LNCaP clone FGC (cell line): ENCODE results near the gene C6orf52.

Experiments used
- DNase-seq: peaks from one replicate; pipeline ENCODE4 v3.0.0-alpha.2; 2011; ENCODE audit warnings: low read depth
- H3K4me3 ChIP-seq: 2 replicates; pipeline ENCODE4 v1.5.1; 2011; ENCODE audit warnings: mild to moderate bottlenecking, low read depth, low read length, control low read depth
- TF ChIP-seq, protein P1 (sequence below): IDR thresholded peaks from 2 replicates; pipeline ENCODE4 v1.5.1; 2012; ENCODE audit warnings: mild to moderate bottlenecking; ENCODE audit not compliant: control insufficient read depth, insufficient read depth; ENCODE audit errors: extremely low read depth

The C6orf52 gene

DNA sequence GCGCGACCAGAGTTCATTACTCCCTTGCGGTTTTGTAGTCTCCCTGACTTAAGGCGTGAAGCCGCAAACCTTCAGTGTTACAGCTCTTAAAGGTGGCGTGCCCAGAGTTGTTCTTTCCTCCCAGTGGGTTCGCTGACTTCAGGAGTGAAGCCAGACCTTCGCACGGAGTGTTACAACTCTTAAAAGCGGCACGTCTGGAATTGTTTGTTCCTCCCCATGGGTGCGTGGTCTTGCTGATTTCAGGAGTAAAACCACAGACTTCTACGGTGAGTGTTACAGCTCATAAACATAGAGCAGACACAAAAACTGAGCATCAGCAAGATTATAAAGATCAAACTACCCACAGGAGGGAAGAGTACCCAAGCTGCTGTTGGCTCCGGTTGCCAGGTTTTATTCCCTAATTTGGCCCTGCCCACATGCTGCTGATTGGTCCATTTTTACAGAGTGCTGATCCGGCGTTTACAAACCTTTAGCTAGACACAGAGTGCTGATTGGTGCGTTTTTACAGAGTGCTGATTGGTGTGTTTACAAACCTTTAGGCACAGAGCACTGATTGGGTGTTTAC lies 38.8 kb upstream of the C6orf52 start:
- no peak overlapping the region for H3K4me3 ChIP-seq
- no peak for DNase-seq
- TF ChIP-seq, protein P1, sequence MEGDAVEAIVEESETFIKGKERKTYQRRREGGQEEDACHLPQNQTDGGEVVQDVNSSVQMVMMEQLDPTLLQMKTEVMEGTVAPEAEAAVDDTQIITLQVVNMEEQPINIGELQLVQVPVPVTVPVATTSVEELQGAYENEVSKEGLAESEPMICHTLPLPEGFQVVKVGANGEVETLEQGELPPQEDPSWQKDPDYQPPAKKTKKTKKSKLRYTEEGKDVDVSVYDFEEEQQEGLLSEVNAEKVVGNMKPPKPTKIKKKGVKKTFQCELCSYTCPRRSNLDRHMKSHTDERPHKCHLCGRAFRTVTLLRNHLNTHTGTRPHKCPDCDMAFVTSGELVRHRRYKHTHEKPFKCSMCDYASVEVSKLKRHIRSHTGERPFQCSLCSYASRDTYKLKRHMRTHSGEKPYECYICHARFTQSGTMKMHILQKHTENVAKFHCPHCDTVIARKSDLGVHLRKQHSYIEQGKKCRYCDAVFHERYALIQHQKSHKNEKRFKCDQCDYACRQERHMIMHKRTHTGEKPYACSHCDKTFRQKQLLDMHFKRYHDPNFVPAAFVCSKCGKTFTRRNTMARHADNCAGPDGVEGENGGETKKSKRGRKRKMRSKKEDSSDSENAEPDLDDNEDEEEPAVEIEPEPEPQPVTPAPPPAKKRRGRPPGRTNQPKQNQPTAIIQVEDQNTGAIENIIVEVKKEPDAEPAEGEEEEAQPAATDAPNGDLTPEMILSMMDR: no peak

DNA sequence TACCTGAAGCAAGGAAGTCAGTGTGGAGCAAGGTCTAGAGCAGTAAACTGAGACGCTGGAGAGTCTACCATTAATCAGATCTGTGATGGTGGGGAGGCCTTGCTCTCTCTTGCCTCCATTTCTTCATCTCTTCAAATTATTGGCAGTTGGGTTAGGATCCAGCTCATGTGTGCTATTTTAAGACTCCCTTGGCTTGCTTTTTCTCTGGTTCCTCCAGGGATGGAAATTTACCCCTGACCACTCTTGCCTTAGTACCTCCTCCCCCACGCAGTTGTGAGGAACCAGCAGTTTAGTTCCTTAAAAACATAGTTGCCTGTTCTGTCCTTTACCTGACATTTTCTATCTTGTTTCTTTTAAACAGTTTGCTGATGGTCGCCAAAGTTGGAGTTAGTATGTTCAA lies 35.8 kb upstream of the C6orf52 start:
- TF ChIP-seq, protein P1: no peak
- no peak overlapping the region for H3K4me3 ChIP-seq
- DNase-seq: no peak

DNA sequence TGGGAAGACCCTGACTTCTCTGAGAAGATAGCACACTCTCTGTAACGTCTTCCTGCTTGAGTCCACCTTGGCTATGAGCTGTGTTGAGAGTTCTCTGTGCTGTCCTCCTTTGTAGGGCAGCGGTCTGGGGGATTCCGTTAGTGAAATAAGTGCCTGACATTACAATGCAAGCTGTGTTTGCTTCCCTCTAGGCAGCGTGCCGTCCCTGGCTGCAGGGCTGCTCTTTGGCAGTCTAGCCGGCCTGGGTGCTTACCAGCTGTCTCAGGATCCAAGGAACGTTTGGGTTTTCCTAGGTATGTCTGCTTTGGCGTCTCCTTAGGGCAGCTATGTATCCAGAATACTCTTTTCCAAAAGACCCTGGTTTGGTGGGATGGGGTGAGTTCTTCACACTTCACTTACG lies 31.3 kb upstream of the C6orf52 start:
- no peak overlapping the region for H3K4me3 ChIP-seq
- TF ChIP-seq, protein P1: no peak
- no peak for DNase-seq

DNA sequence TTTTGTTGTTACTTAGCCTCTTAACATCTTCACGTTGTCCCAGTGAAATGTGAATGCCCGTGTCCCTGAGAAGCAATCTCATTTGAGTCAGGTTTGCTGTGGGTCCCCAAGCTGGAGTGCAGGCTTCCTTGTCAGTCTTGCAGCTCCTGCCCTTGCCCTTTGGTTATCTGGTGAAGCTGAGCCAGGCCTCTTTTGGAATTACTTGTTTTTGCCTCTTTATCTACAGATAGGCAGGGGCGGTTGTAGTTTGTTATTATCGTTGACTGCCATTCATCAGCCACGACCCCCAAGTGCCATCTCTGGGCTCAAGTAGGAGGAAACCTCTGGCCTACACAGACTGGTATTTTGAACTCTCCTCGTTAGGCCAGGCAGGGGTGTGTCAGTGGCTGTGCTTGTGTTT lies 30.6 kb upstream of the C6orf52 start:
- TF ChIP-seq, protein P1: no peak
- DNase-seq: no peak
- H3K4me3 ChIP-seq: no peak overlapping the region

DNA sequence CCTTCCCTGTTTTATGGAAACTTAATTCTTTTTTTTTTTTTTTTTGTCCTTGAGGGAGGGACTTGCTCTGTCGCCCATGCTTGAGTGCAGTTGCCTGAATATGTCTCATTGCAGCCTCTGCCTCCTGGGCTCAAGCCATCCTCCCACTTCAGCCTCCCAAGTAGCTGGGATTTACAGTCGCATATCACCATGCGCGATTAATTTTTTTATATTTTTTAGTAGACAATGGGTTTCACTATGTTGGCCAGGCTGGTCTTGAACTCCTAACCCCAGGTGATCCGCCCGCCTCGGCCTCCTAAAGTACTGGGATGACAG lies 29.1 kb upstream of the C6orf52 start:
- peak overlapping the region; percentile 91 for H3K4me3 ChIP-seq
- TF ChIP-seq, protein P1: no peak
- DNase-seq: no peak

DNA sequence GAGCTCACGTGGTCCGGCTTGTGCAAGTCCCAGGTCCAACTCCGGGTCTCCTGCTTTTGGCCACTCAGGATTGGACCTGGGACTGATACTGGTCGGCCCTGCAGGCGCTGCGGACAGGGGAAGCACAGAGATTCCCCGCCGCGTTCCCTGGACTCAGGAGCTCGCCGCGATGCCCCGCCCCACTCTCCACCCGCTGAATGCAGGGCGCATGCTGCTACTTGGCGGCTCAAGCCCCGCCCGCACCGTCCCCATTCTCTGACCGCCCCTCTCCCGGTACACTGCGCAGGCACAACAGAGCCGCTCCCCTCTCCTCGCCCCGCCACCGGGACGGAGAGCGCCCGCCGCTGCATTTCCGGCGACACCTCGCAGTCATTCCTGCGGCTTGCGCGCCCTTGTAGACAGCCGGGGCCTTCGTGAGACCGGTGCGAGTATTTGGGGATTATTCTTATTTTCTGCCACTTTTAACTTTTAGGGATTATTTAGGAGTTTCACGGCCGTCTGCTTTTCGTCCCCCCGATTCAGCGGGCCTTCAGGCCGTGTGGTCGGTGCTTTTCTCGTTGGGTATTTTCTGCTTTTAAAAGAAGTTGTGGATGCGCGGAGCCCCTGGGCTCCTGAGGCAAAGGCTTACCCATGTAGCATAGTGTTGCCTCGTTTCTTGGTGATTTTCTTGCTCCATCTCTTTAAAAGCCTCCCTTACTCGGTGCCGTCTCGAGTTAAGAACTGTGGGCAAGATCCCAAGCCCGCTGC lies 28.6 kb upstream of the C6orf52 start, which contains the start of gene TMEM14C:
Gene TMEM14C, plus strand, starts transcription at position 251 of the 747 bp plus-strand sequence. CDS start 1,544 bp downstream, outside the sequence.
- TF ChIP-seq, protein P1: no peak
- peak; percentile 97 for DNase-seq
- H3K4me3 ChIP-seq: peak within 1 kb of the TSS; percentile 91

DNA sequence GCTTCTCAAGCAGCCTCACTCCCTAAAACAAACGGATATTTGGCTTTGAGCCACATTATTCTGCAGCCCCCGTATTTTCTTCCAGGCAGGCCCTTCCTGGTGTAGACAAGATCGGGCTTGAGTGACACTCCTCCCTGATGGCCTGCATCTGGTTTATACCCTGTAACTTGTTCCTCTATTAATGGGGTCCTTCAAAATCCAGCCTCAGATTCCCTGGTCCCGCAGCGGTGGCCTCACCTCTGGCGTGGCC lies 28.1 kb upstream of the C6orf52 start:
- TF ChIP-seq, protein P1: no peak
- DNase-seq: no peak
- H3K4me3 ChIP-seq: peak overlapping the region; percentile 91
